ENCODE measurements around the gene C3orf18. TPM values are rescaled to one million over a fixed set of nuclear protein-coding genes. Genes with fewer than 3 reads are reported as not detected.

Gene C3orf18
- total RNA-seq, 1 donor from 2014 or later: 5.9 TPM

- CTCF ChIA-PET: no interaction called here
- DNase-seq (no peak), ATAC-seq (ENCODE audit: low read depth) (no peak)
- intact Hi-C loops (cut with micrococcal nuclease): no loop called here
- H3K36me3 Mint-ChIP-seq (ENCODE audit: low read depth): no peaks in the 10 kb centered on the region
- POLR2A ChIA-PET: interaction anchor here (0.6 to 2.6 kb wide), 3 partner anchors 8 to 69 kb away, joined by 5 to 15 read pairs (median 10); no protein-coding TSS in a partner anchor
- H3K4me1 Mint-ChIP-seq: peaks cover 33% of the 10 kb centered on the region
- H3K27ac Mint-ChIP-seq: no peak overlapping the region
- TF ChIP-seq CTCF (IDR thresholded peaks at IDR 0.05): no peak
- H3K4me3 Mint-ChIP-seq: no peak overlapping the region
- H3K9me3 Mint-ChIP-seq: no peaks in the 10 kb centered on the region
- no peaks in the 10 kb centered on the region for H3K27me3 Mint-ChIP-seq
Observed at GRCh38 chr3:50600141-50600753, 32.7 kb upstream of the C3orf18 start.

GRCh38 chr3:50599716-50600118, 32.2 kb upstream of the C3orf18 start:
- ChIA-PET POLR2A (interaction anchor here (0.6 to 1.2 kb wide), 2 partner anchors 32 to 261 kb away, joined by 5 read pairs; partner anchors contain the start of gene C3orf18), CTCF (no interaction called here)
- Mint-ChIP-seq H3K36me3 (ENCODE audit: low read depth) (no peaks in the 10 kb centered on the region), H3K9me3 (no peaks in the 10 kb centered on the region), H3K27me3 (no peaks in the 10 kb centered on the region), H3K27ac (no peak overlapping the region), H3K4me3 (no peak overlapping the region), H3K4me1 (peaks cover 27% of the 10 kb centered on the region)
- no peak for DNase-seq
- no peak for ATAC-seq (ENCODE audit: low read depth)
- intact Hi-C loops (cut with micrococcal nuclease): no loop called here
- TF ChIP-seq CTCF (IDR thresholded peaks at IDR 0.05): no peak

GRCh38 chr3:50599115-50599715, 31.7 kb upstream of the C3orf18 start:
- DNase-seq: no peak
- Mint-ChIP-seq H3K27me3 (no peaks in the 10 kb centered on the region), H3K27ac (no peak overlapping the region), H3K4me1 (peaks cover 22% of the 10 kb centered on the region), H3K36me3 (ENCODE audit: low read depth) (no peaks in the 10 kb centered on the region), H3K9me3 (no peaks in the 10 kb centered on the region), H3K4me3 (no peak overlapping the region)
- POLR2A ChIA-PET: interaction anchor here (0.6 to 1.2 kb wide), 3 partner anchors 29 to 260 kb away, joined by 3 to 5 read pairs (median 5); partner anchors contain the start of gene C3orf18
- ATAC-seq (ENCODE audit: low read depth): no peak
- TF ChIP-seq CTCF (IDR thresholded peaks at IDR 0.05): no peak
- CTCF ChIA-PET: no interaction called here
- intact Hi-C loops (cut with micrococcal nuclease): no loop called here

GRCh38 chr3:50594253-50594785, 26.8 kb upstream of the C3orf18 start:
- TF ChIP-seq CTCF (IDR thresholded peaks at IDR 0.05): no peak
- ChIA-PET CTCF (interaction anchor here (0.9 to 1.5 kb wide), 2 partner anchors 17 to 19 kb away, joined by 3 to 4 read pairs; partner anchors contain the start of gene CISH), POLR2A (interaction anchor here (1.1 kb wide), 1 partner anchor 27 kb away, joined by 3 read pairs; the partner anchor contains the start of gene C3orf18)
- Mint-ChIP-seq H3K4me1 (peaks cover 22% of the 10 kb centered on the region), H3K27me3 (no peaks in the 10 kb centered on the region), H3K9me3 (no peaks in the 10 kb centered on the region), H3K4me3 (no peak overlapping the region), H3K36me3 (ENCODE audit: low read depth) (no peaks in the 10 kb centered on the region), H3K27ac (no peak overlapping the region)
- ATAC-seq (ENCODE audit: low read depth) (no peak), DNase-seq (no peak)
- intact Hi-C loops (cut with micrococcal nuclease): no loop called here

GRCh38 chr3:50592568-50592967, 25.0 kb upstream of the C3orf18 start:
- no peak overlapping the region for H3K4me3 Mint-ChIP-seq

More at GRCh38 chr3:50592568-50592967, 25.0 kb upstream of the C3orf18 start:
- DNase-seq (no peak), ATAC-seq (ENCODE audit: low read depth) (no peak)
- ChIA-PET POLR2A (interaction anchor here (1.2 to 7.3 kb wide), 3 partner anchors 9 to 23 kb away, joined by 5 to 82 read pairs (median 52); partner anchors contain the start of genes CISH and HEMK1), CTCF (interaction anchor here (3.1 to 5.2 kb wide), 3 partner anchors 17 to 22 kb away, joined by 41 to 60 read pairs (median 57); partner anchors contain the start of genes CISH and HEMK1)
- intact Hi-C loops (cut with micrococcal nuclease): no loop called here
- Mint-ChIP-seq H3K27ac (peak overlapping the region; percentile 50), H3K27me3 (no peaks in the 10 kb centered on the region), H3K9me3 (no peaks in the 10 kb centered on the region), H3K4me1 (peaks cover 34% of the 10 kb centered on the region), H3K36me3 (ENCODE audit: low read depth) (no peaks in the 10 kb centered on the region)
- TF ChIP-seq CTCF (IDR thresholded peaks at IDR 0.05): no peak

Measured in activated B cell treated with CpG ODN at 0.5 μM for 24 hours (primary cell).